ENCODE data around the gene CCL4L2.
"Not testable (repeated sequence)": the region's sequence is repeated elsewhere in the genome, so short reads cannot be mapped to it uniquely, and the experiment has no call there.

- not testable (repeated sequence) for TF ChIP-seq SMC3 (IDR thresholded peaks at IDR 0.05; ENCODE audit: low read depth, low read length); GATA2 (CRISPR knock-in tag; IDR thresholded peaks at IDR 0.05); POLR2AphosphoS5 (IDR thresholded peaks at IDR 0.05; ENCODE audit: low read depth, low read length); CTCF (IDR thresholded peaks at IDR 0.05); NFIC (IDR thresholded peaks at IDR 0.05; ENCODE audit: borderline replicate concordance); MEF2A (IDR thresholded peaks at IDR 0.05; ENCODE audit: borderline replicate concordance, low read depth)
These were observed 12.1 kb downstream of the CCL4L2 start for GRCh38 chr17:36222967-36223366.

Data from SK-N-SH (cell line).